ENCODE data around the gene SERPIND1. TPM values are rescaled to one million over a fixed set of nuclear protein-coding genes. Genes with fewer than 3 reads are reported as not detected.

SERPIND1 gene
- total and polyA plus RNA-seq, 2 of the 8 experiments (the other 6 are each of a cell fraction or from before 2014, with no cell fraction given), result not detected

DNA sequence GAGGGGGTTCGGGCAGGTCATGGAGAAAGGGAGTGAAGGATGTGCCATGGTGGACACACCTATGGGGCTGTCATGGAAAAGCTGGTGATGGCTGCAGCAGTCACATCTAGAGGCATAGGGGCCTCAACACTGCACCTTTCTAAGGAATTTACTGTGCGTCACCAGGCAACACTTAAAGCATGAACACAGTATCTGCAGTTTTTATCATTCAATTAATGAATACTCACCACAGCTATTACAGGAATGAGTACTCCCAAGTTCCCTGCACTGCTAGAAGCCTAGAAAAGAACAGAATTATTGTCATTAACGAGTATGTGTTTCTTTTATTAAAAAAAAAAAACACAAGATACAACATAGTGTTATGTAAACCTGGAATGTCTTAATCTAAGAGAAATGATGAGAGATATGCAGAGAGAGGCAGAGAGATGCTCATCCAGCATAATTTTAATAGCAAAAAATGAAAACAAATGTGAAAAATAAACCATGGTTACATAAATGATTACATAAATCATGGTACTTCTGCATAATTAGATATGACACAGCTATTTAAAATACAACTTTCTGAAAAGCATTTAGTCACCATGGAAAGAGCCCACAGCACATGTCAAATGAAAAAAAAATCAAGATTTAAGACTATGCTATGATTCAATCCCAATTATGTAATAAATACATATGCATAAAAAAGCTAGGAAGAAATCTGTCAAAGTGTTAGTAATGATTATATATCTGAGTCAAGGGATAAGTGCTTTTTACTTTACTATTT lies 19.2 kb downstream of the SERPIND1 start (continued):
- TF ChIP-seq, protein P1, sequence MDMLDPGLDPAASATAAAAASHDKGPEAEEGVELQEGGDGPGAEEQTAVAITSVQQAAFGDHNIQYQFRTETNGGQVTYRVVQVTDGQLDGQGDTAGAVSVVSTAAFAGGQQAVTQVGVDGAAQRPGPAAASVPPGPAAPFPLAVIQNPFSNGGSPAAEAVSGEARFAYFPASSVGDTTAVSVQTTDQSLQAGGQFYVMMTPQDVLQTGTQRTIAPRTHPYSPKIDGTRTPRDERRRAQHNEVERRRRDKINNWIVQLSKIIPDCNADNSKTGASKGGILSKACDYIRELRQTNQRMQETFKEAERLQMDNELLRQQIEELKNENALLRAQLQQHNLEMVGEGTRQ (IDR thresholded peaks at IDR 0.05; ENCODE audit: low read length), result no peak
- TF ChIP-seq SRF (IDR thresholded peaks at IDR 0.05; ENCODE audit: low read depth, low read length), result no peak
- no peak for TF ChIP-seq EP300 (IDR thresholded peaks at IDR 0.05; ENCODE audit: borderline replicate concordance in 1 of 2, low read depth in 2 of 2, low read length in 2 of 2)
- TF ChIP-seq SIRT6 (IDR thresholded peaks at IDR 0.05; ENCODE audit: low read length), result no peak
- TF ChIP-seq RNF2 (IDR thresholded peaks at IDR 0.05; ENCODE audit: borderline replicate concordance, low read depth, low read length, missing control alignments, poor library complexity, severe bottlenecking), result no peak
- TF ChIP-seq FOSL1 (IDR thresholded peaks at IDR 0.05; ENCODE audit: insufficient read depth, low read depth, low read length), result no peak
- TF ChIP-seq POLR2AphosphoS5 (IDR thresholded peaks at IDR 0.05; ENCODE audit: low read depth, low read length), result no peak
- no peak for TF ChIP-seq BRCA1 (IDR thresholded peaks at IDR 0.05; ENCODE audit: low read depth, low read length)
- TF ChIP-seq YY1 (IDR thresholded peaks at IDR 0.05; ENCODE audit: low read depth, low read length), result no peak
- no peak for TF ChIP-seq TBP (IDR thresholded peaks at IDR 0.05; ENCODE audit: low read depth, low read length)

Data from H1 (cell line).